SKM-1 treated with dmso at 0.1 percent for 144 hours (cell line): ENCODE data around the gene PRUNE2.

Experiments used
- DNase-seq: peaks from one replicate; lab custom pipeline; 2025; ENCODE audit not compliant: unreplicated experiment; lab: John Stamatoyannopoulos, UW

Gene PRUNE2

GRCh38 chr9:76581731-76582130 is 324.2 kb downstream of the PRUNE2 start:
- DNase-seq: no peak

DNA sequence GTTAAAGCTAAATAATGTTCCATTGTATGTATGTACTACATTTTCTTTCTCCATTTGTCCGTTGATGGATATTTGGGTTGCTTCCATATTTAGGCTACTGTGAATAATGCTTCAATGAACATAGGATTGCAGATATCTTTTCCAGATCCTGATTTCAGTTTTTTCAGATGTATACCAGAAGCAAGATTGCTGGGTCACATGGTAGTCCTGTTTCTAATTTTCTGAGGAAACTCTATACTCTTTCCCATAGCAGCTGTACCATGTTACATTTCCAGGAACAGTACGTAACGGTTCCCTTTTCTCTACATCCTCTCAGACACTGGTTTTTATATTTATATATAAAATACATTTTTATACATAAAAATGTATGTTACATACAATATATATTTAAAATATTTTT is 325.1 kb downstream of the PRUNE2 start:
- no peak for DNase-seq

DNA sequence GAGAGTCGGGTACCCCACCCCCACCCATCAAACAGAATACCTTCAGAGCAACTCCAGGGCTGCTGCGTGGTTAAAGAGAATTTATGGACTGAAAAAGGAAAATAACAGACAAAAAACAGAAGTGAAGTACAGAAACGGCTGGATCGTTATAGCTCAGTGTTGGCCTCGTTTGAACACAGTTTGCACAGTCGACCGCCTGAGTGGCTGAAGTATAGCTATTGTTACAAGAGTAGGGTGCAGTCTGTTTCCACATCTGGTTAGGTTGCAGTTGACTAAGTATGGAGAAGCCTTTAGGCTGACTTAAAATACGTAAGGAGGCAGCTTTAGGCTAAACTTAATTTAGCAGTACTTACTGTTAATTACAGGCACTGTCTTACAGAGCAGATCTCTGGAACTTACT is 325.7 kb downstream of the PRUNE2 start:
- DNase-seq: no peak

DNA sequence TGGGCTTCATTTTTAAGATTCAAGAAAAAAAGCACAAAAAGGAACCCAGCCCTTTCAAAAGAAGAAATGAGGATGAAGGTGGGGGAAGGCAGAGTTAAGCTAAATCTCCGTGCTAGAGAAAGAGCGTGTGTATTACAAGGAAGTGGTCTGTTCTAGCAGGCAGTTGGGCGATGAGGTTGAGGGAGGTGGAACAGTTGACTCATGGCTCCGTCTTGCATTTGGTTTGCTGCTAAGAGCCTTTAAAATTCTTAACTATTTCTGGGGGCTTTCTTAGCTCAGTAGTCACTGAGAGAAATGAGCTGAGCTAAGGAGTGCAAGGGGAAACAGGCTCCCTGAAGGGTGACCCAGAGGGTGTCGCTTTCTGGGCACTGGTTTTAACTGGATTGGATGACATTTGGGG is 329.6 kb downstream of the PRUNE2 start:
- DNase-seq: peak; percentile 88

- no peak for DNase-seq
These were observed 330.2 kb downstream of the PRUNE2 start for GRCh38 chr9:76575761-76576160.

GRCh38 chr9:76573905-76574760 is 331.8 kb downstream of the PRUNE2 start:
- no peak for DNase-seq

GRCh38 chr9:76573408-76573807 is 332.5 kb downstream of the PRUNE2 start:
- no peak for DNase-seq

DNA sequence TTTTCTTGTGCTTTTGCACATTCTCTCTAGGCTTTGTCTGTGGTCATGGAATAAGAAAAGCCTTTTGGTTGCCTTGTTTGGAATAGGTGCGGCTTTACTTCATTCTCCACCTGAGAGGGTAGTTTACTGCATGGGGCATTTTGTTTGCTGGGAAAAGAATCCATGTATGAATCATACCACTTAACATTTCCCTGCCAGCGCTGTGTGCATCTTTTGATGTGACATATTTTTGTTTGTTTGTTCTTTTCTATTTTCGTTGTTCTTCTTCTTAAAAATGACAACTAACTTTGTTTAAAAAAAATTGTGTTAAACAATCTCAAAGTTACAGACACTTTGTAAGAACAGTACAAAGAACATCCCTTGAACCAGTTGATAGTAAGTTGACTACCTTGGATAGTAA is 333.8 kb downstream of the PRUNE2 start:
- DNase-seq: no peak

GRCh38 chr9:76571743-76572146 is 334.2 kb downstream of the PRUNE2 start:
- no peak for DNase-seq

GRCh38 chr9:76571288-76571687 is 334.6 kb downstream of the PRUNE2 start:
- peak; percentile 41 for DNase-seq

DNA sequence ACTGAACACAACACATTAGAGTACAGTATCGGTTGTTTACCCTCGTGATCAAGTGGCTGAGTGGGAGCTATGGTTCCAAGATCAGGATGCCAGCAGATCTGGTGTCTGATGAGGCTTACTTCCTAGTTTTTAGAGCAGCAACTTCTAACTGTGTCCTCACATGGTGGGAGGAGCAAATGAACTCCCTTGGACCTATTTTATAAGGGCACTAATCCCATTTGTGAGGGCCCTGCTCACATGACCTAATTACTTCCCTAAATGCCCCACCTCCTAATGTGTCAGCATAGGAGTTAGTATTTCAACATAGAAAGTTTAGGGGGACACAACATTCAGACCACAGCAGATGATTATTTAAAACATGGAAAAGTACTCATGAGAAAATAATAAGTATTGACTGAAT is 335.1 kb downstream of the PRUNE2 start:
- peak; percentile 48 for DNase-seq

GRCh38 chr9:76567086-76567485 is 338.8 kb downstream of the PRUNE2 start:
- DNase-seq: no peak

- no peak for DNase-seq
These were observed 341.6 kb downstream of the PRUNE2 start for GRCh38 chr9:76564297-76564696.

DNA sequence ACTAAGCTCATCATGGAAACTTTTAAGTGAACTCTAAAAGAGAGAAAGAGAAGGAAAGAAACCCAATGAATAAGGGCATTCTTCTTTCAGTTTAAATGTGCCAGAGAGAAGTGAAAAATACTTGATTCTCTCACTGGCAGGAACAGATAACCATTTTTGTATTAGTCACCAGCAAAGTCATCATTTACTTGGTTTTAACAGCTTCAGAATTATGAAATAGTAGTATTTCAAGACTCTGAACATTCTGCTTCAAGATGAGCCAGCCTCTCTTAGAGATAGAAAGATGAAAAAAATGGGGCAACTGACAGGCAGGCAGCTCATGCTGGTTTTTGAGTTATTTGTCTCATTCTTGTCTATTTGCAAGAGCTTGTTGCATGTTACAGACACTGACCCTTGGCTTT is 343.4 kb downstream of the PRUNE2 start:
- no peak for DNase-seq

DNA sequence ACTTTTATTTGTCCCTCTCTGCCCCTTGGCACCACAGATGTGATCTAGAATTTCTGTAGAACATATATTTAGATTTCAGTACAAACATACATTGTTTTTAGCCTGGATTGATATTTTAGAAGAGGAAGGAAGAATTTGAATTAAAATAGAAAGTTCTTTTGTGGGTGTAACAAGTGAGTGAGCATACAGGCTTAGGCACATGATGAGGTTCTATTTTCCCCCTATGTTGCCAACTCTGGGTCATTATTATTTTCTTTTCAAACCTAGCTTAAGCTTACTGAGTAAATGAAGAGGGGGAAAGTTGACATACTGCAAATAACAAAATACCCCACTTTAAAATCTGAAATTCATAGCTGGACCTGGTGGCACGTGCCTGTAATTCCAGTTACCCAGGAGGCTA is 344.0 kb downstream of the PRUNE2 start:
- no peak for DNase-seq
